ENCODE measurements around the gene RAB32.

DNA sequence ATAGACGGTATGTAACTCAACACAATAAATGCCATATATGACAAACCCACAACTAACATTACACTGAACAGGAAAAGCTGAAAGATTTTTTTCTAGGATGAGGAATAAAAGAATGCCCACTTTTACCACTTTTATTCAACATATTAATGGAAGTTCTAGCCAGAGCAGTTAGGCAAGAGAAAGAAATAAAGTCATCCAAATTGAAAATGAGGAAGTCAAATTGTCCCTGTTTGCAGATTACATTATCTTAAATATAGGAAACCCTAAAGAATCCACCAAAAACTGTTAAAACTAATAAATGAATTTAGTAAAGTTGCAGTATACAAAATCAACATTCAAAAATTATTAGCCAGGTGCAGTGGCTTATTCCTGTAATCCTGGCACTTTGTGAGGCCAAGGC lies 30.6 kb downstream of the RAB32 start:
- TF ChIP-seq, protein P1, sequence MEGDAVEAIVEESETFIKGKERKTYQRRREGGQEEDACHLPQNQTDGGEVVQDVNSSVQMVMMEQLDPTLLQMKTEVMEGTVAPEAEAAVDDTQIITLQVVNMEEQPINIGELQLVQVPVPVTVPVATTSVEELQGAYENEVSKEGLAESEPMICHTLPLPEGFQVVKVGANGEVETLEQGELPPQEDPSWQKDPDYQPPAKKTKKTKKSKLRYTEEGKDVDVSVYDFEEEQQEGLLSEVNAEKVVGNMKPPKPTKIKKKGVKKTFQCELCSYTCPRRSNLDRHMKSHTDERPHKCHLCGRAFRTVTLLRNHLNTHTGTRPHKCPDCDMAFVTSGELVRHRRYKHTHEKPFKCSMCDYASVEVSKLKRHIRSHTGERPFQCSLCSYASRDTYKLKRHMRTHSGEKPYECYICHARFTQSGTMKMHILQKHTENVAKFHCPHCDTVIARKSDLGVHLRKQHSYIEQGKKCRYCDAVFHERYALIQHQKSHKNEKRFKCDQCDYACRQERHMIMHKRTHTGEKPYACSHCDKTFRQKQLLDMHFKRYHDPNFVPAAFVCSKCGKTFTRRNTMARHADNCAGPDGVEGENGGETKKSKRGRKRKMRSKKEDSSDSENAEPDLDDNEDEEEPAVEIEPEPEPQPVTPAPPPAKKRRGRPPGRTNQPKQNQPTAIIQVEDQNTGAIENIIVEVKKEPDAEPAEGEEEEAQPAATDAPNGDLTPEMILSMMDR (IDR thresholded peaks at IDR 0.05), result no peak
- TF ChIP-seq POLR2A (IDR thresholded peaks at IDR 0.05), result no peak

Data from testis (tissue), 2 donors.